Measurements from ENCODE around the gene WDR13. TPM values are rescaled to one million over a fixed set of nuclear protein-coding genes. Genes with fewer than 3 reads are reported as not detected.
A peak's percentile ranks its signal among the peaks of the same experiment; 100 is the strongest.
"Not testable (repeated sequence)": the region's sequence is repeated elsewhere in the genome, so short reads cannot be mapped to it uniquely, and the experiment has no call there.

Gene WDR13
- total RNA-seq (2021; ENCODE audit: unreplicated experiment) (91.3 TPM), Bru-seq, nascent RNA (percentile 73 among the genes with signal in this experiment), BruChase-seq, experiment 1, labeled RNA remaining after a 2-hour chase (percentile 80 among the genes with signal in this experiment), BruChase-seq, experiment 2, labeled RNA remaining after a 6-hour chase (percentile 83 among the genes with signal in this experiment)
- 155 TPM for polyA plus RNA-seq (2012; ENCODE audit: insufficient read length)
- long read RNA-seq, full-length matches to known transcripts, result 74 of 140 reads
- long read RNA-seq, partial matches to known transcripts, result 50 of 140 reads
- long read RNA-seq, other reads (novel, unspliced or antisense), result 16 of 140 reads

GRCh38 chrX:48597353-48598264, at the start of gene WDR13:
TSS of gene WDR13 (plus strand) at chrX:48597492. CDS start at chrX:48597997, 505 bp downstream.
- POLR2A ChIA-PET, result no interaction called here

DNA sequence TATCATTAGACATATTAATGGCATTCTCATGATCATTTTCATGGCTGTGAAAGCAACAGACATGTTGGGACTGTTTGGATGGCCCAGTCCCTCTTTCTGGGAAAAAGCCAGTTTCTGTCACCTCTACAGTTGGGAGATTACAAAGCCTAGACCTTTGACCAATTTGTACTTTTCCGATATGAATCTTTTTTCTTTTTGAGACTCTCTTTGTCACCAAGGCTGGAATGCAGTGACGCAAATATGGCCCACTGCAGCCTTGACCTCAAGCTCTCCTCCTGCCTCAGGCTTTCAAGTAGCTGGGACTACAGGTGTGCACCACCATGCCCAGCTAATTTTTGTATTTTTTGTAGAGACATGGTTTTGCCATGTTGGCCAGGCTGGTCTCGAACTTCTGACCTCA, 48.4 kb upstream of the WDR13 start:
- Histone ChIP-seq H3K36me3 (ENCODE audit: control insufficient read depth, insufficient read depth, low read length) (peaks cover 2% of the 10 kb centered on the region; the same call in 1 of the 2 replicates), H3K4me3 (ENCODE audit: low read depth in 2 of 2, low read length in 2 of 2) (no peak overlapping the region), H3K9me3 (ENCODE audit: control insufficient read depth, insufficient read depth, low read depth, low read length) (no peaks in the 10 kb centered on the region), H3K27ac (ENCODE audit: low read length) (no peak overlapping the region), H3K27me3 (ENCODE audit: control insufficient read depth, insufficient read depth, low read length) (no peaks in the 10 kb centered on the region), H3K4me1 (ENCODE audit: control insufficient read depth, insufficient read depth, low read length) (no peaks in the 10 kb centered on the region)
- ChIA-PET CTCF (no interaction called here), POLR2A (no interaction called here)
- no peak for ATAC-seq
- DNase-seq (ENCODE audit: low read depth, low spot score), result no peak
- no TSS peak for BruUV-seq (replicated peaks)
- no peak for TF ChIP-seq TCF7L2 (IDR thresholded peaks at IDR 0.05; ENCODE audit: low read depth, low read length)
- TF ChIP-seq REST (IDR thresholded peaks at IDR 0.05; ENCODE audit: insufficient read depth in 1 of 2, low read depth in 2 of 2, low read length in 1 of 2), result no peak
- TF ChIP-seq POLR2AphosphoS5 (IDR thresholded peaks at IDR 0.05; ENCODE audit: low read depth, low read length), result no peak
- TF ChIP-seq, protein P1, sequence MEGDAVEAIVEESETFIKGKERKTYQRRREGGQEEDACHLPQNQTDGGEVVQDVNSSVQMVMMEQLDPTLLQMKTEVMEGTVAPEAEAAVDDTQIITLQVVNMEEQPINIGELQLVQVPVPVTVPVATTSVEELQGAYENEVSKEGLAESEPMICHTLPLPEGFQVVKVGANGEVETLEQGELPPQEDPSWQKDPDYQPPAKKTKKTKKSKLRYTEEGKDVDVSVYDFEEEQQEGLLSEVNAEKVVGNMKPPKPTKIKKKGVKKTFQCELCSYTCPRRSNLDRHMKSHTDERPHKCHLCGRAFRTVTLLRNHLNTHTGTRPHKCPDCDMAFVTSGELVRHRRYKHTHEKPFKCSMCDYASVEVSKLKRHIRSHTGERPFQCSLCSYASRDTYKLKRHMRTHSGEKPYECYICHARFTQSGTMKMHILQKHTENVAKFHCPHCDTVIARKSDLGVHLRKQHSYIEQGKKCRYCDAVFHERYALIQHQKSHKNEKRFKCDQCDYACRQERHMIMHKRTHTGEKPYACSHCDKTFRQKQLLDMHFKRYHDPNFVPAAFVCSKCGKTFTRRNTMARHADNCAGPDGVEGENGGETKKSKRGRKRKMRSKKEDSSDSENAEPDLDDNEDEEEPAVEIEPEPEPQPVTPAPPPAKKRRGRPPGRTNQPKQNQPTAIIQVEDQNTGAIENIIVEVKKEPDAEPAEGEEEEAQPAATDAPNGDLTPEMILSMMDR (IDR thresholded peaks at IDR 0.05), result no peak
- TF ChIP-seq SIN3A (IDR thresholded peaks at IDR 0.05; ENCODE audit: borderline replicate concordance, insufficient read depth, low read depth, low read length), result no peak
- intact Hi-C loops (cut with micrococcal nuclease; ENCODE audit: unreplicated experiment), result no loop called here
- in situ Hi-C loops (cut with HindIII; ENCODE audit: low pct_unique_long_range_greater_than_20kb, low sequenced_read_pairs), result no loop called here

More at GRCh38 chrX:48597353-48598264, at the start of gene WDR13:
- peak within 1 kb of the TSS; percentile 57 to 69 for H3K4me3 ChIP-seq (ENCODE audit: low read depth in 2 of 2, low read length in 2 of 2)
- H3K27ac ChIP-seq (ENCODE audit: low read length), result peak within 1 kb of the TSS; percentile 90
- ATAC-seq (peak; percentile 95), DNase-seq (ENCODE audit: low read depth, low spot score) (peak; percentile 85)
- no peaks in the 10 kb centered on the region; the same call in 1 of the 2 replicates for H3K4me1 ChIP-seq (ENCODE audit: control insufficient read depth, insufficient read depth, low read length)
- H3K9me3 ChIP-seq (ENCODE audit: control insufficient read depth, insufficient read depth, low read depth, low read length), result no peaks in the 10 kb centered on the region
- H3K36me3 ChIP-seq (ENCODE audit: control insufficient read depth, insufficient read depth, low read length), result peaks cover 2% of the 10 kb centered on the region; the same call in 1 of the 2 replicates
- TF ChIP-seq POLR2AphosphoS5 (IDR thresholded peaks at IDR 0.05; ENCODE audit: low read depth, low read length), result peak; percentile 86
- TF ChIP-seq, protein P1 (IDR thresholded peaks at IDR 0.05), result no peak
- TSS peak; percentile 69 for BruUV-seq (replicated peaks)
- intact Hi-C loops (cut with micrococcal nuclease; ENCODE audit: unreplicated experiment) (no loop called here), in situ Hi-C loops (cut with HindIII; ENCODE audit: low pct_unique_long_range_greater_than_20kb, low sequenced_read_pairs) (no loop called here)
- CTCF ChIA-PET, result no interaction called here
- no peaks in the 10 kb centered on the region for H3K27me3 ChIP-seq (ENCODE audit: control insufficient read depth, insufficient read depth, low read length)

DNA sequence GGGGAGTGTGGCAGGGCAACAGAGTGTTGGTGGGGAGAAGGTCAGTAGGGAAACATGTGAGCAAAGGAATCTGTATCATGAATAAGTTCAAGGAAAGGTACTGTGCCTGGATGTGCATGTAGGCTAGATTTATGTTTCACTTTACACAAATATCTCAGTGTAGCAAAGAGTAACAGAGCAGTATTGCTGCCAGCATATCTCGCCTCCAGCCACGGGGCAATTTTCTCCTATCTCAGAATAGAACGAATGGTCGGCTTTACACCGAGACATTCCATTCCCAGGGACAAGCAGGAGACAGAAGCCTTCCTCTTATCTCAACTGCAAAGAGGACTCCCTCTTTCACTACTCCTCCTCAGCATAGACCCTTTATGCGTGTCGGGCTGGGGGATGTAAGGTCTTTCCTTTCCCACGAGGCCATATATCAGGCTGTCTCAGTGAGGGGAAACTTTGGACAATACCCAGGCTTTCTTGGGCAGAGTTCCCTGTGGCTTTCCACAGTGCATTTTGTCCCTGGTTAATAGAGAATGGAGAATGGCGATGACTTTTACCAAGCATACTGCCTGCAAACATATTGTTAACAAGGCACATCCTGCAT, 41.5 kb upstream of the WDR13 start:
- POLR2A ChIA-PET; H3K9me3 ChIP-seq (ENCODE audit: control insufficient read depth, insufficient read depth, low read depth, low read length); in situ Hi-C loops (cut with HindIII; ENCODE audit: low pct_unique_long_range_greater_than_20kb, low sequenced_read_pairs); H3K4me3 ChIP-seq (ENCODE audit: low read depth in 2 of 2, low read length in 2 of 2); H3K27me3 ChIP-seq (ENCODE audit: control insufficient read depth, insufficient read depth, low read length); intact Hi-C loops (cut with micrococcal nuclease; ENCODE audit: unreplicated experiment); H3K4me1 ChIP-seq (ENCODE audit: control insufficient read depth, insufficient read depth, low read length); CTCF ChIA-PET; BruUV-seq (replicated peaks); H3K27ac ChIP-seq (ENCODE audit: low read length); H3K36me3 ChIP-seq (ENCODE audit: control insufficient read depth, insufficient read depth, low read length); DNase-seq (ENCODE audit: low read depth, low spot score); ATAC-seq: not testable (repeated sequence)
